Ishikawa (cell line): ENCODE data around the gene CTDP1.

Source experiments
- CEBPB ChIP-seq: IDR thresholded peaks from 2 replicates; pipeline ENCODE4 v1.6.1; 2012
- CREB1 ChIP-seq: IDR thresholded peaks from 2 replicates; pipeline ENCODE4 v1.6.1; 2012; ENCODE audit warnings: low read depth
- EGR1 ChIP-seq: IDR thresholded peaks from 2 replicates; pipeline ENCODE4 v1.6.1; 2012
- EP300 ChIP-seq: IDR thresholded peaks from 2 replicates; pipeline ENCODE4 v1.6.1; 2012; ENCODE audit warnings: borderline replicate concordance
- FOXM1 ChIP-seq: IDR thresholded peaks from 2 replicates; pipeline ENCODE4 v1.6.1; 2012; ENCODE audit warnings: low read depth, borderline replicate concordance
- MAX ChIP-seq: IDR thresholded peaks from 2 replicates; pipeline ENCODE4 v1.6.1; 2012
- NFIC ChIP-seq: IDR thresholded peaks from 2 replicates; pipeline ENCODE4 v1.6.1; 2012
- RAD21 ChIP-seq: IDR thresholded peaks from 2 replicates; pipeline ENCODE4 v1.6.1; 2012; ENCODE audit warnings: low read depth
- TAF1 ChIP-seq: IDR thresholded peaks from 2 replicates; pipeline ENCODE4 v1.6.1; 2012; ENCODE audit warnings: low read depth, mild to moderate bottlenecking
- TCF12 ChIP-seq: IDR thresholded peaks from 2 replicates; pipeline ENCODE4 v1.6.1; 2012; ENCODE audit warnings: low read depth
- TEAD4 ChIP-seq: IDR thresholded peaks from 2 replicates; pipeline ENCODE4 v1.6.1; 2012
- USF1 ChIP-seq: IDR thresholded peaks from 2 replicates; pipeline ENCODE4 v1.6.1; 2012
- YY1 ChIP-seq: IDR thresholded peaks from 2 replicates; pipeline ENCODE4 v1.6.1; 2012; ENCODE audit warnings: low read depth
- ZBTB7A ChIP-seq: IDR thresholded peaks from 2 replicates; pipeline ENCODE4 v1.6.1; 2012; ENCODE audit warnings: low read depth
- TF ChIP-seq, protein P1 (sequence below): IDR thresholded peaks from 2 replicates; pipeline ENCODE4 v1.6.1; 2012; ENCODE audit warnings: low read depth, mild to moderate bottlenecking

Gene CTDP1

GRCh38 chr18:79647307-79647706, 32.3 kb upstream of the CTDP1 start:
- TF ChIP-seq, protein P1, sequence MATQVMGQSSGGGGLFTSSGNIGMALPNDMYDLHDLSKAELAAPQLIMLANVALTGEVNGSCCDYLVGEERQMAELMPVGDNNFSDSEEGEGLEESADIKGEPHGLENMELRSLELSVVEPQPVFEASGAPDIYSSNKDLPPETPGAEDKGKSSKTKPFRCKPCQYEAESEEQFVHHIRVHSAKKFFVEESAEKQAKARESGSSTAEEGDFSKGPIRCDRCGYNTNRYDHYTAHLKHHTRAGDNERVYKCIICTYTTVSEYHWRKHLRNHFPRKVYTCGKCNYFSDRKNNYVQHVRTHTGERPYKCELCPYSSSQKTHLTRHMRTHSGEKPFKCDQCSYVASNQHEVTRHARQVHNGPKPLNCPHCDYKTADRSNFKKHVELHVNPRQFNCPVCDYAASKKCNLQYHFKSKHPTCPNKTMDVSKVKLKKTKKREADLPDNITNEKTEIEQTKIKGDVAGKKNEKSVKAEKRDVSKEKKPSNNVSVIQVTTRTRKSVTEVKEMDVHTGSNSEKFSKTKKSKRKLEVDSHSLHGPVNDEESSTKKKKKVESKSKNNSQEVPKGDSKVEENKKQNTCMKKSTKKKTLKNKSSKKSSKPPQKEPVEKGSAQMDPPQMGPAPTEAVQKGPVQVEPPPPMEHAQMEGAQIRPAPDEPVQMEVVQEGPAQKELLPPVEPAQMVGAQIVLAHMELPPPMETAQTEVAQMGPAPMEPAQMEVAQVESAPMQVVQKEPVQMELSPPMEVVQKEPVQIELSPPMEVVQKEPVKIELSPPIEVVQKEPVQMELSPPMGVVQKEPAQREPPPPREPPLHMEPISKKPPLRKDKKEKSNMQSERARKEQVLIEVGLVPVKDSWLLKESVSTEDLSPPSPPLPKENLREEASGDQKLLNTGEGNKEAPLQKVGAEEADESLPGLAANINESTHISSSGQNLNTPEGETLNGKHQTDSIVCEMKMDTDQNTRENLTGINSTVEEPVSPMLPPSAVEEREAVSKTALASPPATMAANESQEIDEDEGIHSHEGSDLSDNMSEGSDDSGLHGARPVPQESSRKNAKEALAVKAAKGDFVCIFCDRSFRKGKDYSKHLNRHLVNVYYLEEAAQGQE, result no peak
- TF ChIP-seq FOXM1 (no peak), YY1 (no peak), TAF1 (no peak), USF1 (no peak), CEBPB (no peak), MAX (no peak), TEAD4 (no peak), TCF12 (no peak), ZBTB7A (no peak), RAD21 (no peak), EP300 (no peak), EGR1 (no peak), NFIC (no peak), CREB1 (no peak)

DNA sequence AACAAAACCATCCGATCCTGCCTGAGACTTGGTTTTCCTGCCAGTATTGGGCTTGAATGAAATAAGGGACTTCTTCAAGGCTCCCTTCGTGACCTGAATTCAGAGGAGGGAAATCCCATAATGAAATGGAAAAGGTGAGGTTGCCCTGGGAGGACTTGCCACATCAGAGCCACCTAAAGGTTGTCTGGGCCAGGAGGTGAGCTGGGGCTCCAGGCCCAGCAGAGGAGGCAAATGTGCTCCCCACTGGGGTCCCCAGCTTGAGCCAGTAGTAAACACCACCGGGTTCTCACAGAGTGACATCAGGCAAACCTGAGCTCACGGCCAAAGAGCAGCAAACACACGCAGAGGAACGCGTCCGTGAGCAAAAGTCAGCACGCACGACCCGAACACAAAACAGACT, 28.6 kb upstream of the CTDP1 start:
- TF ChIP-seq EGR1, result no peak

- TF ChIP-seq RAD21 (peak; percentile 37), TEAD4 (0 out of 2 replicates have a peak, but pooled peaks have one; percentile 17), TCF12 (peak; percentile 46; the same call in 1 of the 2 replicates)
- TF ChIP-seq, protein P1, result no peak
These were observed 22.1 kb upstream of the CTDP1 start for GRCh38 chr18:79657342-79657996.

DNA sequence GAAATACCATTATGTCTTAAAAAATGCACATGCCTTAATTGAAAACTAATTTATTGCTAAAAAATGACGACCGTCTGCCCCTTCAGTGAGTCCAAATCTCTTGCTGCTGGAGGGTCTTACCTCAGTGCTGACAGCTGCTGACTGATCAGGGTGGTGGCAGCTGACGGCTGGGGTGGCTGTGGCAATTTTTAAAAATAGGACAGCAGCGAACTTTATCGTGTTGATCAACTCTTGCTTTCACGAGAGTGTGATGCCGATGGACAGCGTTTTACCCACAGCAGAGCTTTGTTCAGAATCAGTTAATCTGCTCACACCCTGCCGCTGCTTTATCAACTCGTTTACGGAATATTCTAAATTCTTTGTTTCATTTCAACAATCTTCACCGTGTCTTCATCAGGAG, 21.2 kb upstream of the CTDP1 start:
- TF ChIP-seq USF1 (no peak), NFIC (no peak), YY1 (no peak), CREB1 (no peak), EGR1 (no peak), MAX (no peak), RAD21 (no peak), TEAD4 (no peak), ZBTB7A (no peak), CEBPB (no peak), TCF12 (no peak), FOXM1 (no peak), EP300 (no peak), TAF1 (no peak)
- TF ChIP-seq, protein P1, result no peak

- TF ChIP-seq EP300 (no peak), CREB1 (no peak), ZBTB7A (no peak), CEBPB (no peak), FOXM1 (no peak)
These were observed 19.9 kb upstream of the CTDP1 start for GRCh38 chr18:79659733-79660132.
